NCI-H774 (cell line): ENCODE data around the gene PDHA1.

Experiments used
- DNase-seq: peaks from one replicate; lab custom pipeline; 2025; lab: John Stamatoyannopoulos, UW

The PDHA1 gene

DNA sequence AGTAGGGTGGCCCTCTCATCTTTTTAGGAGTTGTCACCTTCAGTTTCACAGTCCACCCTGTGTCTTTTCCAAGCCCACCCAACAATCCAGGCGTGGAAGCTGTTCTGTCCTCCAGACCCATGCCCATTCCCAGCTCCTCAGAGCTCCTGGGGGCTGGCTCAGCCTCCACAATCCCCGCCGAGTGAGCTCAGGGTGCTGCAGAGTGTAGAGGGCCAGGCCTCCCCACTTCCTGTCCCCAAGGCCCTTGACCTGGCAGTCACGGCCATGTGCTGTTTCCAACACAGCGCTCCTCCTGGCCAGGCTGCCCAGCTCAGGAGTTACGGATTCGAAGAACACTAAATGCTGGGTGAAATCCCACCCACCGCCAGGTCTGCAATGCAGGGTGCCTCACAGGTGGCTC is 31.8 kb downstream of the PDHA1 start:
- no peak for DNase-seq

DNA sequence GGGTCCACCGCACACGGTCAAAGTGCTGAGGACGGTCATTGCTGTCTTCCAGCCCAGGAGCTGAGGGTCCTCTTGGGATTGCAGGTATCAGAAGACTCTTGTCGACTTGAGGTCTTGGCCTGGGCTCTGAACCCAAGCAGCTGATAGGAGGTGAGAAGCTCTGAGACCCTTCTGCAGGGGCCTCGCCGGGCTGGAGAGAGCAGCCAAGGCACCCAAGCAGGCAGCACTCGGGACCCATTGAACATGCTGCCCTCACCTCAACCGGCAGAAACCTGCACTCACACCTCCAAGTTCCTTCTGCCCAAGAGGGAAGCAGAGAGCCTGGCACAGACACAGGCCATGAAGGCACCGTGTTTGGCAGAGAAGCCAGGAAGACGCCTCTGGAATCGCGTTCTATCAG is 34.1 kb downstream of the PDHA1 start:
- no peak for DNase-seq

- no peak for DNase-seq
Observed at GRCh38 chrX:19381326-19381725, 37.6 kb downstream of the PDHA1 start.

- DNase-seq: no peak
Observed at GRCh38 chrX:19382555-19383145, 38.9 kb downstream of the PDHA1 start.

DNA sequence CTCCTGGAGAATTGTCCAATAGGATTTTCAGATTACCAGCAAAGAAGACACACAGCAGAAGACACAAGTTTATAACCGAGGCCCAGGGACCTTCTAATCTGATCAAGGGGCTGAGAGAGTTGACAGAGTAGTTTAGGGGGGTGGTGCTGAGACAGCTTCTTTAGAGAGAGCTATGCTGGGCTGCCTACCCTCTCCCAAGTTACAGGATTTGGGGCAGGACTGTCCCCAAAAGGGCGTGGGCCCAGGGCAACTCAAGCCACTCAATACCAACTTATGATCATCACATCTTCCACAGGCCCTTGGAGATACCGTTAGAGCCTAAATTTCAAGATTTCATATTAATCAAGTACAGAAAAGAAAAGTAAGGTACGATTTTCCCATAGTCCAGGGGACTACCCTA is 43.0 kb downstream of the PDHA1 start:
- no peak for DNase-seq

DNA sequence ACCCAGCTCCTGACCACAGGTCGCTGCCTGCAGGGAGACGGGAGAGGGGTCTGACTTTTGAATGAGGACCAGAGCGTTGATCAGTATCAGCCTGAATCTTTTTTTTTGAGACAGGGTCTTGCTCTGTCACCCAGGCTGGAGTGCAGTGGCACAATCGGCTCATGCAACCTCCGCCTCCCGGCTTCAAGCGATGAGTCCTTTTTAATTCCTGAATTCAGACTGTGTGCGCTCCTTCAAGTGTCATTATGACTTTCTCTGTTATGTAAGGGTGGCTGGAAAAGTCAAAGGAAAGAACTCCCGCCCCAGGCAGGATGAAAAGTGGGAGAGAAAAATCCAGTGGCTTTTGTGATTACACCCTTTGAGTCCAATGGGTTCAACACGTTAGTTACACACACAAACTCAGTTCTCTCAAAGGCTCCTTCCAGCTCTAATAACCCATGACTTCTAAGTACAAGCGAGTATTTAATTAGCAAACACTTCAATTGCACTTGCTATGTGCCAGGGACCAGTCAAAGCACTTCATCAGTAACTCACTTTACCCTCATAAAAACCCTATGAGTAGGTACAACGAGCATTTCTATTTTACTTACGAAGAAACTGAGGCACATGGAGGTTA is 44.4 kb downstream of the PDHA1 start:
- no peak for DNase-seq

DNA sequence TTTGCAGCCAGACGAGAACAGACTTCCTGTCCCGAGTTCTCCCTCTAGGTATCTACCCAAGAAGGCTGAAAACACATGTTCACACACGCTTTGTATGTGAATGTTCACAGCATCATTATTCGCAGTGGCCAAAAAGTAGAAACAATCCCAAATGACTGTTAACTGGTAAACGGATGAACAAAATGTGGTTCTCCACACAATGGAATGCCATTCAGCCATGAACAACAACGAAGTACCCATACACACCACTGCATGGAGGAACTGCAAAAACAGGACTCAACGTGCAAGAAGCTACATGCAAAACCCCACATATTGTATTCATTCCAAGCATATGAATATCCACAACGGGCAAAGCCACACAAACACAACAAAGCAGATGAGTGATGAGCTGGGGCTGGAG is 45.0 kb downstream of the PDHA1 start:
- DNase-seq: no peak

DNA sequence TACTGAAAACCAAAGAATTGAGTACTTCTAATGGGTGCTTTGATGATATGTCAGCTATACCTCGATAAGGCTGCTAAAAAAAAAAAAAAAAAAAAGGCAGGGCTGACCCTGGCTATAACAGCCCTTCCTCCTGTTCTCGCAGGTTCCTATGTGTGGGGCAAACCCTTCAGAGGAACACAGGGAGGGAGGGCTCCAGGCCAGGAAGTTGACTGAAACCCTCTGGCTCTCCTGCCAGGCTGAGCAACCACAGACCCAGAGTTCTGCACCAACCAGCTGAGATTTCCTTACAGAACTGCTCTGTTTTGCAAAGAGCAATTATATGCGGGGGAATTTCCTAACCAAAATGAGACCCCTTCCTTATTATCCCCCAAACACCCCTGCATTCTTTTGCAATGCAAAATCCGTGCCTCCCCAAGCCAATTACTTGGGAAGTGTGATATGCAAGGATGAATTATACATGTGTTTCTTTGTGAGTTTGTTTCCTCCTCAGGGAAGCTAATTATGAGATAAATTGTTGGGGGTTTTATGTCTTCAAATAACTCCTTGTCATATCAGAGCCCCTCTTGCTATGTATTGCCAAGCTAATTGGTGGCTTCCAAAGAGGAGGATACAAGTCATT is 45.6 kb downstream of the PDHA1 start:
- no peak for DNase-seq

- no peak for DNase-seq
Observed at GRCh38 chrX:19392078-19392477, 48.4 kb downstream of the PDHA1 start.

GRCh38 chrX:19392703-19393102 is 49.0 kb downstream of the PDHA1 start:
- DNase-seq: no peak

- no peak for DNase-seq
Observed at GRCh38 chrX:19403696-19404095, 60.0 kb downstream of the PDHA1 start.

GRCh38 chrX:19410259-19410658 is 66.5 kb downstream of the PDHA1 start:
- no peak for DNase-seq
